ENCODE measurements around the gene PSORS1C2.

- TF ChIP-seq POLR2AphosphoS5 (IDR thresholded peaks at IDR 0.05) (no peak), POLR2A (IDR thresholded peaks at IDR 0.05) (no peak)
These were observed 1.8 kb upstream of the PSORS1C2 start for GRCh38 chr6:31140643-31141042.

Measured in suprapubic skin (tissue), 4 donors.